Activated effector memory CD4-positive, alpha-beta T cell treated with anti-CD3 and anti-CD28 coated beads, Interleukin-2, amount 50 U/mL, for 16 hours (primary cell): Measurements from ENCODE around the gene DOCK2.

ENCODE experiments used
- DNase-seq: peaks from one replicate; pipeline ENCODE4 v3.0.0-alpha.2; 2020

DOCK2 gene

GRCh38 chr5:169911448-169912212 lies 274.6 kb downstream of the DOCK2 start:
- no peak for DNase-seq

GRCh38 chr5:169913479-169913878 lies 276.4 kb downstream of the DOCK2 start:
- no peak for DNase-seq

- no peak for DNase-seq
Measured at GRCh38 chr5:169914766-169915165, 277.7 kb downstream of the DOCK2 start.

- no peak for DNase-seq
Measured at GRCh38 chr5:169917500-169917899, 280.4 kb downstream of the DOCK2 start.

- no peak for DNase-seq
Measured at GRCh38 chr5:169918228-169918627, 281.2 kb downstream of the DOCK2 start.

GRCh38 chr5:169920474-169920873 lies 283.4 kb downstream of the DOCK2 start:
- no peak for DNase-seq

- no peak for DNase-seq
Measured at GRCh38 chr5:169921384-169921783, 284.3 kb downstream of the DOCK2 start.

GRCh38 chr5:169921949-169922348 lies 284.9 kb downstream of the DOCK2 start:
- no peak for DNase-seq

GRCh38 chr5:169922474-169922873 lies 285.4 kb downstream of the DOCK2 start:
- DNase-seq, result no peak

- no peak for DNase-seq
Measured at GRCh38 chr5:169923988-169924387, 286.9 kb downstream of the DOCK2 start.

GRCh38 chr5:169933127-169933526 lies 296.1 kb downstream of the DOCK2 start:
- DNase-seq, result no peak

GRCh38 chr5:169933616-169934015 lies 296.5 kb downstream of the DOCK2 start:
- no peak for DNase-seq

GRCh38 chr5:169934990-169935389 lies 297.9 kb downstream of the DOCK2 start:
- no peak for DNase-seq

- no peak for DNase-seq
Measured at GRCh38 chr5:169935762-169936161, 298.7 kb downstream of the DOCK2 start.

- no peak for DNase-seq
Measured at GRCh38 chr5:169938439-169938838, 301.4 kb downstream of the DOCK2 start.

- no peak for DNase-seq
Measured at GRCh38 chr5:169939731-169940130, 302.7 kb downstream of the DOCK2 start.

- no peak for DNase-seq
Measured at GRCh38 chr5:169941542-169941941, 304.5 kb downstream of the DOCK2 start.

GRCh38 chr5:169942181-169942580 lies 305.1 kb downstream of the DOCK2 start:
- DNase-seq, result no peak

- DNase-seq, result no peak
Measured at GRCh38 chr5:169943026-169943425, 306.0 kb downstream of the DOCK2 start.

GRCh38 chr5:169944115-169944514 lies 307.0 kb downstream of the DOCK2 start:
- DNase-seq, result no peak

- no peak for DNase-seq
Measured at GRCh38 chr5:169944922-169945680, 308.0 kb downstream of the DOCK2 start.

GRCh38 chr5:169945831-169946261 lies 308.8 kb downstream of the DOCK2 start:
- DNase-seq, result no peak

- DNase-seq, result no peak
Measured at GRCh38 chr5:169946743-169947295, 309.7 kb downstream of the DOCK2 start.

- DNase-seq, result no peak
Measured at GRCh38 chr5:169950333-169950732, 313.3 kb downstream of the DOCK2 start.
